ENCODE results near the gene BRF1. TPM values are rescaled to one million over a fixed set of nuclear protein-coding genes. Genes with fewer than 3 reads are reported as not detected.

BRF1 gene
- total RNA-seq, 1 experiment from 2014 or later: 41.2 TPM

DNA sequence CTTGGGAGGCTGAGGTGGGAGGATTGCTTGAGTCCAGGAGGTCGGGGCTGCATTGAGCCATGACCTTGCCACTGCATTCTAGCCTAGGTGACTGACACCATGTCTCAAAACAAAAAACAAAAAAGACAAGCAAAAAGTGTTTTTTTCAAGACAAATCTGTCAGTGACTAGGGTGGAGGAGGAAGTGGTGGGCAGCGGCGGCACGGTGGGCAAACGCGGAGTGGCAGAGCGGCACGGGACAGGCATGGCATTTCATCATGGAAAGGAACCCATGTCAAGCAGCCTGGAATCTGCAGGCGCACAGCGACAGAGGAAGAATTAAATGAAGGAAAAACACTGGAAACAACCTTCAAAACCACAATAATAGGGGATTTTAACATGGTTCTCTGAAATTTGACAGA lies 56.5 kb downstream of the BRF1 start:
- intact Hi-C loops (cut with micrococcal nuclease): no loop called here
- H3K79me2 ChIP-seq (ENCODE audit: insufficient read depth, low read length): peaks cover 71% of the 10 kb centered on the region
- no peak for ATAC-seq

More for the DNA sequence above, 56.5 kb downstream of the BRF1 start:
- CTCF ChIA-PET: no interaction called here
- H3K9me2 ChIP-seq (ENCODE audit: insufficient read depth): no peaks in the 10 kb centered on the region
- RAD21 ChIA-PET (ENCODE audit: low non-redundant PET in 1 of 2, low total read pairs in 2 of 2, uncharacterized antibody in 2 of 2, unreplicated experiment in 2 of 2): no interaction called here
- no peak for DNase-seq (ENCODE audit: low read depth, low spot score)
- TF ChIP-seq, protein P1, sequence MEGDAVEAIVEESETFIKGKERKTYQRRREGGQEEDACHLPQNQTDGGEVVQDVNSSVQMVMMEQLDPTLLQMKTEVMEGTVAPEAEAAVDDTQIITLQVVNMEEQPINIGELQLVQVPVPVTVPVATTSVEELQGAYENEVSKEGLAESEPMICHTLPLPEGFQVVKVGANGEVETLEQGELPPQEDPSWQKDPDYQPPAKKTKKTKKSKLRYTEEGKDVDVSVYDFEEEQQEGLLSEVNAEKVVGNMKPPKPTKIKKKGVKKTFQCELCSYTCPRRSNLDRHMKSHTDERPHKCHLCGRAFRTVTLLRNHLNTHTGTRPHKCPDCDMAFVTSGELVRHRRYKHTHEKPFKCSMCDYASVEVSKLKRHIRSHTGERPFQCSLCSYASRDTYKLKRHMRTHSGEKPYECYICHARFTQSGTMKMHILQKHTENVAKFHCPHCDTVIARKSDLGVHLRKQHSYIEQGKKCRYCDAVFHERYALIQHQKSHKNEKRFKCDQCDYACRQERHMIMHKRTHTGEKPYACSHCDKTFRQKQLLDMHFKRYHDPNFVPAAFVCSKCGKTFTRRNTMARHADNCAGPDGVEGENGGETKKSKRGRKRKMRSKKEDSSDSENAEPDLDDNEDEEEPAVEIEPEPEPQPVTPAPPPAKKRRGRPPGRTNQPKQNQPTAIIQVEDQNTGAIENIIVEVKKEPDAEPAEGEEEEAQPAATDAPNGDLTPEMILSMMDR (IDR thresholded peaks at IDR 0.05 in 2 of 3, conservative IDR thresholded peaks at IDR 0.05 in 1 of 3; ENCODE audit: borderline replicate concordance in 1 of 3, insufficient read depth in 1 of 3, low read depth in 2 of 3, low read length in 2 of 3): no peak
- TF ChIP-seq ELF1 (IDR thresholded peaks at IDR 0.05; ENCODE audit: borderline replicate concordance, low read depth): no peak
- TF ChIP-seq SIN3A (IDR thresholded peaks at IDR 0.05; ENCODE audit: low read depth): no peak
- no peak for TF ChIP-seq YY1 (IDR thresholded peaks at IDR 0.05; ENCODE audit: extremely low read depth, insufficient replicate concordance, low read depth, low read length)
- TF ChIP-seq, protein P2, sequence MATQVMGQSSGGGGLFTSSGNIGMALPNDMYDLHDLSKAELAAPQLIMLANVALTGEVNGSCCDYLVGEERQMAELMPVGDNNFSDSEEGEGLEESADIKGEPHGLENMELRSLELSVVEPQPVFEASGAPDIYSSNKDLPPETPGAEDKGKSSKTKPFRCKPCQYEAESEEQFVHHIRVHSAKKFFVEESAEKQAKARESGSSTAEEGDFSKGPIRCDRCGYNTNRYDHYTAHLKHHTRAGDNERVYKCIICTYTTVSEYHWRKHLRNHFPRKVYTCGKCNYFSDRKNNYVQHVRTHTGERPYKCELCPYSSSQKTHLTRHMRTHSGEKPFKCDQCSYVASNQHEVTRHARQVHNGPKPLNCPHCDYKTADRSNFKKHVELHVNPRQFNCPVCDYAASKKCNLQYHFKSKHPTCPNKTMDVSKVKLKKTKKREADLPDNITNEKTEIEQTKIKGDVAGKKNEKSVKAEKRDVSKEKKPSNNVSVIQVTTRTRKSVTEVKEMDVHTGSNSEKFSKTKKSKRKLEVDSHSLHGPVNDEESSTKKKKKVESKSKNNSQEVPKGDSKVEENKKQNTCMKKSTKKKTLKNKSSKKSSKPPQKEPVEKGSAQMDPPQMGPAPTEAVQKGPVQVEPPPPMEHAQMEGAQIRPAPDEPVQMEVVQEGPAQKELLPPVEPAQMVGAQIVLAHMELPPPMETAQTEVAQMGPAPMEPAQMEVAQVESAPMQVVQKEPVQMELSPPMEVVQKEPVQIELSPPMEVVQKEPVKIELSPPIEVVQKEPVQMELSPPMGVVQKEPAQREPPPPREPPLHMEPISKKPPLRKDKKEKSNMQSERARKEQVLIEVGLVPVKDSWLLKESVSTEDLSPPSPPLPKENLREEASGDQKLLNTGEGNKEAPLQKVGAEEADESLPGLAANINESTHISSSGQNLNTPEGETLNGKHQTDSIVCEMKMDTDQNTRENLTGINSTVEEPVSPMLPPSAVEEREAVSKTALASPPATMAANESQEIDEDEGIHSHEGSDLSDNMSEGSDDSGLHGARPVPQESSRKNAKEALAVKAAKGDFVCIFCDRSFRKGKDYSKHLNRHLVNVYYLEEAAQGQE (IDR thresholded peaks at IDR 0.05; ENCODE audit: low read depth): no peak
- no peak for TF ChIP-seq TCF7L2 (IDR thresholded peaks at IDR 0.05; ENCODE audit: borderline replicate concordance, extremely low read depth, insufficient read depth, insufficient read length)
- no peak for TF ChIP-seq EGR1 (IDR thresholded peaks at IDR 0.05; ENCODE audit: low read depth)
- TF ChIP-seq, protein P3, sequence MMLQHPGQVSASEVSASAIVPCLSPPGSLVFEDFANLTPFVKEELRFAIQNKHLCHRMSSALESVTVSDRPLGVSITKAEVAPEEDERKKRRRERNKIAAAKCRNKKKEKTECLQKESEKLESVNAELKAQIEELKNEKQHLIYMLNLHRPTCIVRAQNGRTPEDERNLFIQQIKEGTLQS (IDR thresholded peaks at IDR 0.05): no peak
- no peak for TF ChIP-seq CBX3 (IDR thresholded peaks at IDR 0.05; ENCODE audit: low read depth)
- no peak for TF ChIP-seq SP1 (IDR thresholded peaks at IDR 0.05; ENCODE audit: low read depth)
- no peak for TF ChIP-seq FOSL1 (IDR thresholded peaks at IDR 0.05; ENCODE audit: low read depth)
- TF ChIP-seq POLR2AphosphoS5 (IDR thresholded peaks at IDR 0.05; ENCODE audit: low read depth, low read length): no peak
- TF ChIP-seq, protein P4, sequence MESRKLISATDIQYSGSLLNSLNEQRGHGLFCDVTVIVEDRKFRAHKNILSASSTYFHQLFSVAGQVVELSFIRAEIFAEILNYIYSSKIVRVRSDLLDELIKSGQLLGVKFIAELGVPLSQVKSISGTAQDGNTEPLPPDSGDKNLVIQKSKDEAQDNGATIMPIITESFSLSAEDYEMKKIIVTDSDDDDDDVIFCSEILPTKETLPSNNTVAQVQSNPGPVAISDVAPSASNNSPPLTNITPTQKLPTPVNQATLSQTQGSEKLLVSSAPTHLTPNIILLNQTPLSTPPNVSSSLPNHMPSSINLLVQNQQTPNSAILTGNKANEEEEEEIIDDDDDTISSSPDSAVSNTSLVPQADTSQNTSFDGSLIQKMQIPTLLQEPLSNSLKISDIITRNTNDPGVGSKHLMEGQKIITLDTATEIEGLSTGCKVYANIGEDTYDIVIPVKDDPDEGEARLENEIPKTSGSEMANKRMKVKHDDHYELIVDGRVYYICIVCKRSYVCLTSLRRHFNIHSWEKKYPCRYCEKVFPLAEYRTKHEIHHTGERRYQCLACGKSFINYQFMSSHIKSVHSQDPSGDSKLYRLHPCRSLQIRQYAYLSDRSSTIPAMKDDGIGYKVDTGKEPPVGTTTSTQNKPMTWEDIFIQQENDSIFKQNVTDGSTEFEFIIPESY (IDR thresholded peaks at IDR 0.05; ENCODE audit: extremely low read depth, insufficient replicate concordance, low read length): no peak
- no peak for TF ChIP-seq POLR2A (IDR thresholded peaks at IDR 0.05; ENCODE audit: borderline replicate concordance, extremely low read depth, insufficient read depth, insufficient read length)
- no peak for TF ChIP-seq RAD21 (IDR thresholded peaks at IDR 0.05; ENCODE audit: low read depth)
- TF ChIP-seq CEBPB (IDR thresholded peaks at IDR 0.05; ENCODE audit: low read depth): no peak
- TF ChIP-seq JUND (IDR thresholded peaks at IDR 0.05): no peak
- H4K20me1 ChIP-seq (ENCODE audit: insufficient read depth): no peaks in the 10 kb centered on the region
- no TSS peak for BruUV-seq (replicated peaks)
- no peak overlapping the region for H3K27ac ChIP-seq (ENCODE audit: low read depth, low read length)
- H3K9me3 ChIP-seq (ENCODE audit: control insufficient read depth in 1 of 2, insufficient read depth in 1 of 2, low read depth in 1 of 2, low read length in 2 of 2): no peaks in the 10 kb centered on the region
- H3K36me3 ChIP-seq (ENCODE audit: control insufficient read depth in 1 of 2, insufficient read depth in 2 of 2, low read length in 2 of 2): peaks cover 0 to 2% of the 10 kb centered on the region in 2 experiments; a peak in 1 of 4 replicates
- no peak overlapping the region for H3K4me2 ChIP-seq (ENCODE audit: low read length)
- H3K9ac ChIP-seq (ENCODE audit: low read length): no peak overlapping the region
- no peaks in the 10 kb centered on the region for H3K27me3 ChIP-seq (ENCODE audit: insufficient read depth, low read length)
- no peak overlapping the region for H3K4me3 ChIP-seq (replicated peaks in 1 of 2; ENCODE audit: low read depth in 1 of 2, low read length in 2 of 2)
- H2AFZ ChIP-seq (ENCODE audit: low read depth, low read length, poor library complexity, severe bottlenecking): no peak overlapping the region
- POLR2A ChIA-PET: no interaction called here
- peaks cover 8 to 12% of the 10 kb centered on the region in 2 experiments; a peak in 3 of 4 replicates for H3K4me1 ChIP-seq (ENCODE audit: control insufficient read depth in 1 of 2, insufficient read depth in 2 of 2, low read length in 2 of 2)

All from HCT116 (cell line).